Progenitor cell of endocrine pancreas (in vitro differentiated cells): ENCODE measurements around the gene GNAI1. TPM values are rescaled to one million over a fixed set of nuclear protein-coding genes. Genes with fewer than 3 reads are reported as not detected.

Experiments used
- DNase-seq: peaks from one replicate; pipeline ENCODE4 v3.0.0; 2021; ENCODE audit warnings: low spot score; ENCODE audit not compliant: unreplicated experiment
- H3K27ac Mint-ChIP-seq: 2 replicates; pipeline ENCODE4 v1.8.0; 2021; ENCODE audit warnings: mild to moderate bottlenecking, moderate library complexity, mixed read lengths
- H3K27me3 Mint-ChIP-seq: 2 replicates; pipeline ENCODE4 v1.8.0; 2021; ENCODE audit warnings: mixed read lengths
- H3K36me3 Mint-ChIP-seq: 2 replicates; pipeline ENCODE4 v1.8.0; 2022; ENCODE audit warnings: mixed read lengths; ENCODE audit not compliant: insufficient read depth
- H3K4me1 Mint-ChIP-seq: 2 replicates; pipeline ENCODE4 v1.8.0; 2021; ENCODE audit warnings: low read depth, mixed read lengths
- H3K4me3 Mint-ChIP-seq: 2 replicates; pipeline ENCODE4 v1.8.0; 2021; ENCODE audit warnings: low read depth, mild to moderate bottlenecking, moderate library complexity, mixed read lengths
- H3K9me3 Mint-ChIP-seq: 2 replicates; pipeline ENCODE4 v1.8.0; 2021; ENCODE audit warnings: low read depth, mixed read lengths
- total RNA-seq: library from RNA; stranded (reverse); gene quantifications from 2 replicates; pipeline ENCODE4 v1.2.1, GENCODE V29; 2021
- TF ChIP-seq, protein P1 (sequence below): fragments of 200-600 bp; sonication (generic); IDR thresholded peaks from one replicate; pipeline ENCODE4 v1.5.0; 2021; ENCODE audit warnings: antibody characterized with exemption, mild to moderate bottlenecking; ENCODE audit not compliant: unreplicated experiment

Gene GNAI1
- total RNA-seq, 1 donor from 2014 or later = 50.8 TPM

DNA sequence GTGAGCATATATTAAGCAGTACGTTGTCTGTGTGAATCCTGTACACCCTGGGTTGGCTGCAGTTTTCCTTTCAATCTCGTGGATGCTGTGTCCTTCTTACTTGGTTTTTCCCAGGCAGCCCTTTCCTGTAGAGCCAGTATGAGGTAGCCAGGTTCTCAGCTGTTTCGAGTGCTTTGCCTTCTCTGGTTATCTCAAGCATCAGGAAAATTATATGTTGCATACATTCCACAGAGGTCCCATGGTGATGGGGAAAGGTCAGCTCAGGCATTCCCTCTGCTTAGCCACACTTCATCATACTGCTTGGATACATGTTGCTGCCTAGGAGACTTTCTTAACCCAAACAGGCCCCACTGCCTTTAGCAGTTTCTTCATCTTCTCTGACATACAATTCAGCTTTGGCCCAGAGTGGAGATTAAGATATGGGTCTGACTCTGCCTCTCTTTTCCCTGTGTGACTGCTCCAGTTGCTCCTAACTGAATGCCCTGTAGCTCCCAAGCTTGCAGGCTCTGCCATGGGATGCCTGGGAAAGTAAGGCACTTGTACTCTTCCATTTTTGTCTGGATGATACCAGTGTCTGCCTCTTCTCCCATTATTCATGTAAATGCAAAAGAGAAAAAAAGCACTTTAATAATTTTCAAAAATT is 11.3 kb downstream of the GNAI1 start:
- TF ChIP-seq, protein P1, sequence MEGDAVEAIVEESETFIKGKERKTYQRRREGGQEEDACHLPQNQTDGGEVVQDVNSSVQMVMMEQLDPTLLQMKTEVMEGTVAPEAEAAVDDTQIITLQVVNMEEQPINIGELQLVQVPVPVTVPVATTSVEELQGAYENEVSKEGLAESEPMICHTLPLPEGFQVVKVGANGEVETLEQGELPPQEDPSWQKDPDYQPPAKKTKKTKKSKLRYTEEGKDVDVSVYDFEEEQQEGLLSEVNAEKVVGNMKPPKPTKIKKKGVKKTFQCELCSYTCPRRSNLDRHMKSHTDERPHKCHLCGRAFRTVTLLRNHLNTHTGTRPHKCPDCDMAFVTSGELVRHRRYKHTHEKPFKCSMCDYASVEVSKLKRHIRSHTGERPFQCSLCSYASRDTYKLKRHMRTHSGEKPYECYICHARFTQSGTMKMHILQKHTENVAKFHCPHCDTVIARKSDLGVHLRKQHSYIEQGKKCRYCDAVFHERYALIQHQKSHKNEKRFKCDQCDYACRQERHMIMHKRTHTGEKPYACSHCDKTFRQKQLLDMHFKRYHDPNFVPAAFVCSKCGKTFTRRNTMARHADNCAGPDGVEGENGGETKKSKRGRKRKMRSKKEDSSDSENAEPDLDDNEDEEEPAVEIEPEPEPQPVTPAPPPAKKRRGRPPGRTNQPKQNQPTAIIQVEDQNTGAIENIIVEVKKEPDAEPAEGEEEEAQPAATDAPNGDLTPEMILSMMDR = no peak
- no peak overlapping the region for H3K4me3 Mint-ChIP-seq
- peaks cover 2% of the 10 kb centered on the region for H3K36me3 Mint-ChIP-seq
- peaks cover 56% of the 10 kb centered on the region for H3K4me1 Mint-ChIP-seq
- H3K27ac Mint-ChIP-seq = peak overlapping the region; percentile 75
- no peak for DNase-seq
- peaks cover 3% of the 10 kb centered on the region for H3K9me3 Mint-ChIP-seq
- no peaks in the 10 kb centered on the region for H3K27me3 Mint-ChIP-seq

DNA sequence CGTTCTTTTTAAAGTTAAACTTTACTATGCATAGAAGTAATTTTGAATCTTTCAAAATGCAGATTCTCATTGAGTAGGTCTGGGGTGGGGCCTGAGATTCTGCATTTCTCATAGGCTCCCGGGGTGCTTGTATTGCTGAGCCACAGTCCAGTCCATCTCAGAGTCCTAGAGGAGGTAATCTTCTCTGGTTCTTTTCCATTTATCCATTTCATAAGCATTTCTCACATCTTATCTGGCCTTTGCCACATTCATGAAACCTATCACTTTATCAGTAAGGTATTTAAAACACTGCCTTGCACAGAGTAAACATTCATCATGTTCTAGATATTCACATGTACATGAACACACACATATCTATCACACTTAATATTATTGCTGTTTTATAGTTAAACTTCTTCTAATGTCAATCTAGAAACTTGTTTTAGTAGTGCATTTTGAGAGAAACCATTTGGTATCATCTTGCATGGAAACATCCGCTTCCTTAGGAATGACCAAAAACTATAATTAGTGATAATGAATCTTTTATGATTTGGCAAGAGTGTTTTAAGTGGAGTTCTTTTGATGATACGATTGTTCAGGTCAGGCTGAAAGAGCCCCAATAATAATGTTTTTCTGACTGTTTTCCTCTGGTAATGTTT is 12.0 kb downstream of the GNAI1 start:
- H3K27ac Mint-ChIP-seq = no peak overlapping the region
- H3K27me3 Mint-ChIP-seq = no peaks in the 10 kb centered on the region
- no peaks in the 10 kb centered on the region for H3K36me3 Mint-ChIP-seq
- TF ChIP-seq, protein P1 = no peak
- no peak overlapping the region for H3K4me3 Mint-ChIP-seq
- H3K4me1 Mint-ChIP-seq = peaks cover 53% of the 10 kb centered on the region
- no peak for DNase-seq
- H3K9me3 Mint-ChIP-seq = no peaks in the 10 kb centered on the region

DNA sequence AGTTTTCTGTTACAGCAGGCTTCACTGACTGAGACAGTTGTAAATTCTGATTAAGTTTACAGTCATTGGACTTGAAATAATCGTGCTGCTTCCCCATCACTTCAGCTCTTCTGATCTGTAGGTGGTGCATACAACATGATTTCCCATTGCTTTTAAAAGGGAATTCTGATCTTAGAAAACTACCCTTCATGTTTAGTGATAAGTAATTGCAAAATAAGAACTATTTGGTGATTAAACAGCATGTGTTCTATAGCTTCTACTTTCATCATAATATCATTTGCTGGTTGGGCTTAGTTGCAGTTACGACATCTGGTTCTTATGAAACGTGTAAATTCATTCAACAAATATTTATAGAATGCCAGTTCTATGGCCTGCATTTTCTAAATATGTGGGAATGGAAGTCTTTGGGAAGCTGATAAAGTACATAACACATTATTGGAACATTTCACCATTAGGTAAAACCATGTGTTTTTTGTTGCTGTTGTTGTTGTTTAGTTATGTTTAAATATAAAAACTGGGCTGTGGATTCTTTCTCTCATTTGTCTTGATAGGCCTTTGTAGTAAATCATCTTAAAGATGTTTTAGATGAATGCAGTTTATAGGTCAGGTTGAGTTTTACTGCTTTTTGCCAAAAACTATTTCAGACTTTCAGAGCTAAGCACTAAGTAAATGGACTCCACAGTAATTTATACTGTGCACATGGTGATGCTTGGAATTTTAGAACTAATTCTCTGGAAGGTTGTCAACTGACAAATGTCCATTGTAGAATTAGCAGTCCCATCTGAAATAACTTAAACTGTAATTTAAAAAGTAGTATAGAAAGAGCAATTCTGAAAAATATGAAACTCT is 13.1 kb downstream of the GNAI1 start:
- no peak overlapping the region for H3K4me3 Mint-ChIP-seq
- no peak overlapping the region for H3K27ac Mint-ChIP-seq
- TF ChIP-seq, protein P1 = no peak
- peaks cover 51% of the 10 kb centered on the region for H3K4me1 Mint-ChIP-seq
- DNase-seq = no peak
- H3K36me3 Mint-ChIP-seq = no peaks in the 10 kb centered on the region
- H3K9me3 Mint-ChIP-seq = no peaks in the 10 kb centered on the region
- H3K27me3 Mint-ChIP-seq = no peaks in the 10 kb centered on the region

DNA sequence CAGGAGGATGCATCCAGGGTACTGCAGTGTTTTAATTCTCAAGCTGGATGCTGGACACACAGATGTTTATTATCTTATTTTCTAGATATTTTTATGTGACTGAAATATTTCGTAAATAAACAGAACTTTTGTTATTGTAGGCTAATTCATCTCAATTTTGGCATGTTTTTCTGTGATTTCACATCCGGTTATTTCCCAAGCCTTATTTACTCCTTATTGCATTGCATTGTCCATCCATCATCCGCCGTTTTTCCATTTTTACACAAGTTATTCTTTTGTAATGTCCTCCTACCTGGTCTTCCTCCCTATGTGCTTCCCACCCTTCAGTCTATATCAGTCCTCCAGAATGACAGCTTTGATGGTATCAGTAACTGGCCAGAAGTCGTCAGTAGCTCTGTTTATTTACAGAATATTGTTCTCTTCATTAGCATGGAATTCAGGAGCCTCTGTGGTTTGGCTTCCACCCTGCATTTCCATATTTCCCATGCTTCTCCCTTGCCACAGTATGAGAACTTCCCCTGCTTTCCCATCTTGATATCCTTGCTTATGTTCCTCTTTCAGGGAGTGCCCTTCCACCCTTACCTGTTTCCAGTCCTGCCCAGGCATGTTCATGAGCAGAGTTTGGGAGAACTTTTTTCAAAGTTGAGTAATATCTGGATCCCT is 16.1 kb downstream of the GNAI1 start:
- Mint-ChIP-seq H3K4me1 (peaks cover 37% of the 10 kb centered on the region), H3K4me3 (no peak overlapping the region), H3K27ac (peak overlapping the region; percentile 54)

More for the DNA sequence above, 16.1 kb downstream of the GNAI1 start:
- no peak for DNase-seq
- TF ChIP-seq, protein P1 = no peak
- Mint-ChIP-seq H3K27me3 (no peaks in the 10 kb centered on the region), H3K36me3 (no peaks in the 10 kb centered on the region), H3K9me3 (no peaks in the 10 kb centered on the region)
